Neural cell (in vitro differentiated cells): ENCODE results near the gene TPT1. TPM values are rescaled to one million over a fixed set of nuclear protein-coding genes. Genes with fewer than 3 reads are reported as not detected.
"Not testable (repeated sequence)": the region's sequence is repeated elsewhere in the genome, so short reads cannot be mapped to it uniquely, and the experiment has no call there.

Experiments used
- H2AFZ ChIP-seq: fragments of 200-600, 300-800 bp; sonication (generic), shearing (Covaris generic); 2 replicates; pipeline ENCODE4 v1.6.0; 2014; ENCODE audit warnings: low read depth, mild to moderate bottlenecking, antibody characterized with exemption, low read length, moderate library complexity
- H3F3A ChIP-seq: fragments of 200-600 bp; shearing (Covaris generic); 2 replicates; pipeline ENCODE4 v1.6.1; 2016; ENCODE audit warnings: mild to moderate bottlenecking, moderate library complexity, mixed read lengths, antibody characterized with exemption, low read length; ENCODE audit not compliant: insufficient read depth, poor library complexity, severe bottlenecking
- H3K27ac ChIP-seq: fragments of 200-600, 300-800 bp; sonication (generic), shearing (Covaris generic); 2 replicates; pipeline ENCODE4 v1.5.1; 2014; ENCODE audit warnings: mild to moderate bottlenecking, low read length, moderate library complexity
- H3K27me3 ChIP-seq: fragments of 300-800, 200-600 bp; sonication (generic), shearing (Covaris generic); 2 replicates; pipeline ENCODE4 v1.6.0; 2014; ENCODE audit warnings: mild to moderate bottlenecking, low read depth, low read length, moderate library complexity; ENCODE audit not compliant: insufficient read depth
- H3K36me3 ChIP-seq: fragments of 300-800, 200-600 bp; sonication (generic), shearing (Covaris generic); 2 replicates; pipeline ENCODE4 v1.5.1; 2014; ENCODE audit warnings: mild to moderate bottlenecking, antibody characterized with exemption, low read length, moderate library complexity; ENCODE audit not compliant: insufficient read depth
- H3K4me2 ChIP-seq: fragments of 300-800, 200-600 bp; sonication (generic), shearing (Covaris generic); 2 replicates; pipeline ENCODE4 v1.6.0; 2014; ENCODE audit warnings: mild to moderate bottlenecking, low read length
- H3K4me3 ChIP-seq: fragments of 300-800, 200-600 bp; sonication (generic), shearing (Covaris generic); 2 replicates; pipeline ENCODE4 v1.5.1; 2014; ENCODE audit warnings: mild to moderate bottlenecking, low read length, moderate library complexity
- H3K79me2 ChIP-seq: fragments of 200-600 bp; shearing (Covaris generic); replicated peaks from 2 replicates; pipeline ENCODE4 v1.6.0; 2014; ENCODE audit warnings: mild to moderate bottlenecking, low read length, moderate library complexity; ENCODE audit not compliant: insufficient read depth
- H3K9ac ChIP-seq: fragments of 300-800, 200-600 bp; sonication (generic), shearing (Covaris generic); 2 replicates; pipeline ENCODE4 v1.6.1; 2016; ENCODE audit warnings: mild to moderate bottlenecking, low read length, mixed read lengths
- H3K9me2 ChIP-seq: fragments of 200-600 bp; shearing (Covaris generic); 2 replicates; pipeline ENCODE4 v1.6.1; 2016; ENCODE audit warnings: mild to moderate bottlenecking, low read length, mixed read lengths; ENCODE audit not compliant: insufficient read depth
- H3K9me3 ChIP-seq: fragments of 200-600, 300-800 bp; sonication (generic), shearing (Covaris generic); 2 replicates; pipeline ENCODE4 v1.6.1; 2016; ENCODE audit warnings: mild to moderate bottlenecking, mixed run types, low read length, moderate library complexity, mixed read lengths
- H4K20me1 ChIP-seq: fragments of 200-600 bp; shearing (Covaris generic); 2 replicates; pipeline ENCODE4 v1.6.1; 2016; ENCODE audit warnings: mild to moderate bottlenecking, mixed run types; ENCODE audit not compliant: insufficient read depth
- CTCF ChIP-seq: fragments of 450-650 bp; IDR thresholded peaks from 2 replicates; pipeline ENCODE4 v1.5.1; 2014; ENCODE audit warnings: antibody characterized with exemption, mild to moderate bottlenecking, moderate library complexity; ENCODE audit not compliant: poor library complexity, severe bottlenecking
- EP300 ChIP-seq: fragments of 450-650 bp; conservative IDR thresholded peaks from 2 replicates; pipeline ENCODE4 v1.6.1; 2014; ENCODE audit warnings: antibody characterized with exemption, mild to moderate bottlenecking, moderate library complexity; ENCODE audit not compliant: poor library complexity, severe bottlenecking
- EZH2 ChIP-seq: fragments of 200-600, 300-800 bp; shearing (Covaris generic), sonication (generic); IDR thresholded peaks from 2 replicates; pipeline ENCODE4 v1.6.1; 2014; ENCODE audit warnings: antibody characterized with exemption, low read length, borderline replicate concordance, mild to moderate bottlenecking; ENCODE audit not compliant: insufficient read depth, poor library complexity, severe bottlenecking
- MXI1 ChIP-seq: fragments of 450-650 bp; conservative IDR thresholded peaks from 2 replicates; pipeline ENCODE4 v1.6.1; 2014; ENCODE audit warnings: antibody characterized with exemption, mild to moderate bottlenecking; ENCODE audit not compliant: poor library complexity, severe bottlenecking
- POLR2AphosphoS5 ChIP-seq: IDR thresholded peaks from 2 replicates; pipeline ENCODE4 v1.6.1; 2012
- RAD21 ChIP-seq: fragments of 450-650 bp; conservative IDR thresholded peaks from 2 replicates; pipeline ENCODE4 v1.6.1; 2014; ENCODE audit warnings: antibody characterized with exemption, mild to moderate bottlenecking, moderate library complexity
- REST ChIP-seq: IDR thresholded peaks from 2 replicates; pipeline ENCODE4 v1.6.1; 2012; ENCODE audit warnings: borderline replicate concordance
- SMC3 ChIP-seq: fragments of 450-650 bp; conservative IDR thresholded peaks from 2 replicates; pipeline ENCODE4 v1.6.1; 2014; ENCODE audit warnings: antibody characterized with exemption, mild to moderate bottlenecking, moderate library complexity; ENCODE audit not compliant: poor library complexity
- TAF1 ChIP-seq: IDR thresholded peaks from 2 replicates; pipeline ENCODE4 v1.6.1; 2012; ENCODE audit warnings: low read depth
- polyA plus RNA-seq: library from polyadenylated mRNA; depleted of rRNA; stranded (reverse); fragments of >200 nt; gene quantifications from 2 replicates; pipeline ENCODE4 v1.2.3, GENCODE V29; 2014

The TPT1 gene
- polyA plus RNA-seq, 1 donor from 2014 or later, result 2,071 TPM

- H3K4me2 ChIP-seq, result no peak overlapping the region
- no peaks in the 10 kb centered on the region for H3K9me2 ChIP-seq
- H3K27ac ChIP-seq, result no peak overlapping the region
- no peaks in the 10 kb centered on the region for H4K20me1 ChIP-seq
- no peak overlapping the region for H3K9ac ChIP-seq
- no peaks in the 10 kb centered on the region for H3K9me3 ChIP-seq
- H3K27me3 ChIP-seq, result no peaks in the 10 kb centered on the region
- H3F3A ChIP-seq, result no peaks in the 10 kb centered on the region
- no peak for TF ChIP-seq EZH2
- TF ChIP-seq CTCF, result no peak
- no peak for TF ChIP-seq EP300
- TF ChIP-seq MXI1, result no peak
- TF ChIP-seq SMC3, result no peak
- TF ChIP-seq TAF1, result no peak
- TF ChIP-seq REST, result no peak
- TF ChIP-seq POLR2AphosphoS5, result no peak
- TF ChIP-seq RAD21, result no peak
- no peak overlapping the region for H3K4me3 ChIP-seq
- H3K36me3 ChIP-seq, result no peaks in the 10 kb centered on the region
- no peak overlapping the region for H2AFZ ChIP-seq
- H3K79me2 ChIP-seq, result no peaks in the 10 kb centered on the region
These were observed 47.7 kb upstream of the TPT1 start for GRCh38 chr13:45388664-45389063.

- H3K27ac ChIP-seq, H3K4me3 ChIP-seq, H3K9me3 ChIP-seq, H3F3A ChIP-seq, H3K79me2 ChIP-seq, H3K4me2 ChIP-seq, H3K36me3 ChIP-seq, H3K9ac ChIP-seq, H3K9me2 ChIP-seq, H2AFZ ChIP-seq, H3K27me3 ChIP-seq, H4K20me1 ChIP-seq: not testable (repeated sequence)
These were observed 46.1 kb upstream of the TPT1 start for GRCh38 chr13:45386892-45387575.
